Measurements from ENCODE around the gene RTN4R.

The RTN4R gene

GRCh38 chr22:20196094-20196842 lies 71.8 kb downstream of the RTN4R start:
- TF ChIP-seq CTCF (IDR thresholded peaks at IDR 0.05; ENCODE audit: low read length, missing control alignments) = no peak
- no peak overlapping the region for H3K4me3 ChIP-seq (replicated peaks; ENCODE audit: low read depth, low read length)
- no peak for DNase-seq (ENCODE audit: low read depth)

- no peak overlapping the region for H3K4me3 ChIP-seq (replicated peaks; ENCODE audit: low read depth, low read length)
- no peak for TF ChIP-seq CTCF (IDR thresholded peaks at IDR 0.05; ENCODE audit: low read length, missing control alignments)
- DNase-seq (ENCODE audit: low read depth) = no peak
These were observed 73.2 kb downstream of the RTN4R start for GRCh38 chr22:20194681-20195593.

DNA sequence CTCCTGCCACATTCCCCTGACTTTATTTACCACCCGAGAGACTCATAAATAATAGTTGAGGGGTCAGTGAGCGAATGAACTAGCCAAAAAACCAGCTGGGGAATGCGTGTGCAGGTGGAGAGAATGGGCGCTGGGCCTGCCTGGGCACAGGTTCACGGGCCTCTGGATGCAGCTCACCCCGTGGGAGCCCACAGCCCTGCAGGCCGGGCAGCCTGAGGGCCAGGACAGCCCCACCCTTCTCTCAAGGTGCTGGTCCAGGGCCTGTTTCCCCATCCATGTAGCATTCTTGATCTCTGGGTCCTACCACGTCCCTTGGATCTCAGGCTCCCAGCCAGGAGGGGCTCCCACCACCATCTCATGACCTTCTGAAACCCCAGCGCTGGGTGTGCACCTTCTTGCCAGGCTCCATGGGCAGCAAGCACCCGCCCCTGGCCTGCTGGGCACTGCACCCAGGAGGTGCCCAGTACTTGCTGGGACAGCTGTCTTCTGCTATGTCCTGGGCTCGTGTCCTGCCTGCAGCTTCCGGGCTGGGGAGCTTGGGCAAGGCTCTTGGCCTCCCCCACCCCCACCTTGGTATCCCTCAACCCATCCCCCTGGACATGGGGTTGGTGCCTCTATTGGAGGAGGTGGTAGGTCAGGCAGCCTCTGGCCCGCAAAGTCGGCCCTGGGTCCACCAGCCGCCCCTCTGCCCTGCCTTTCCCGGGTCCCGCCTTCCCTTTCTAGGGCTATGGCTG lies 74.2 kb downstream of the RTN4R start:
- DNase-seq (ENCODE audit: low read depth) = no peak
- H3K4me3 ChIP-seq (replicated peaks; ENCODE audit: low read depth, low read length) = no peak overlapping the region
- no peak for TF ChIP-seq CTCF (IDR thresholded peaks at IDR 0.05; ENCODE audit: low read length, missing control alignments)

GRCh38 chr22:20192972-20193760 lies 75.0 kb downstream of the RTN4R start:
- DNase-seq (ENCODE audit: low read depth) = no peak
- no peak overlapping the region for H3K4me3 ChIP-seq (replicated peaks; ENCODE audit: low read depth, low read length)
- no peak for TF ChIP-seq CTCF (IDR thresholded peaks at IDR 0.05; ENCODE audit: low read length, missing control alignments)

GRCh38 chr22:20192293-20192971 lies 75.7 kb downstream of the RTN4R start:
- TF ChIP-seq CTCF (IDR thresholded peaks at IDR 0.05; ENCODE audit: low read length, missing control alignments) = no peak
- no peak overlapping the region for H3K4me3 ChIP-seq (replicated peaks; ENCODE audit: low read depth, low read length)
- no peak for DNase-seq (ENCODE audit: low read depth)

- no peak for DNase-seq (ENCODE audit: low read depth)
- TF ChIP-seq CTCF (IDR thresholded peaks at IDR 0.05; ENCODE audit: low read length, missing control alignments) = no peak
- no peak overlapping the region for H3K4me3 ChIP-seq (replicated peaks; ENCODE audit: low read depth, low read length)
These were observed 76.3 kb downstream of the RTN4R start for GRCh38 chr22:20191803-20192202.

All from fibroblast of pulmonary artery (primary cell).